ENCODE measurements around the gene CWC27.

Gene CWC27

GRCh38 chr5:65012301-65012892 is 243.7 kb downstream of the CWC27 start:
- DNase-seq: no peak

GRCh38 chr5:65013166-65013565 is 244.4 kb downstream of the CWC27 start:
- no peak for DNase-seq

- DNase-seq: no peak
Observed at GRCh38 chr5:65014769-65015168, 246.0 kb downstream of the CWC27 start.

GRCh38 chr5:65015767-65016166 is 247.0 kb downstream of the CWC27 start:
- no peak for DNase-seq

- DNase-seq: no peak
Observed at GRCh38 chr5:65017636-65018035, 248.9 kb downstream of the CWC27 start.

- no peak for DNase-seq
Observed at GRCh38 chr5:65018763-65019162, 250.0 kb downstream of the CWC27 start.

- no peak for DNase-seq
Observed at GRCh38 chr5:65020492-65020891, 251.8 kb downstream of the CWC27 start.

- DNase-seq: no peak
Observed at GRCh38 chr5:65021527-65022226, 252.9 kb downstream of the CWC27 start.

- DNase-seq: no peak
Observed at GRCh38 chr5:65022932-65023331, 254.2 kb downstream of the CWC27 start.

- DNase-seq: no peak
Observed at GRCh38 chr5:65024681-65025080, 256.0 kb downstream of the CWC27 start.

GRCh38 chr5:65026816-65027548 is 258.3 kb downstream of the CWC27 start:
- DNase-seq: no peak

GRCh38 chr5:65029178-65029577 is 260.4 kb downstream of the CWC27 start:
- no peak for DNase-seq

- no peak for DNase-seq
Observed at GRCh38 chr5:65030056-65030455, 261.3 kb downstream of the CWC27 start.

GRCh38 chr5:65032250-65032649 is 263.5 kb downstream of the CWC27 start:
- DNase-seq: no peak

- no peak for DNase-seq
Observed at GRCh38 chr5:65034029-65034812, 265.5 kb downstream of the CWC27 start.

GRCh38 chr5:65034813-65035209 is 266.1 kb downstream of the CWC27 start:
- DNase-seq: peak; percentile 46

- peak; percentile 71 for DNase-seq
Observed at GRCh38 chr5:65035211-65036206, 266.8 kb downstream of the CWC27 start.

- DNase-seq: peak; percentile 18
Observed at GRCh38 chr5:65037831-65038815, 269.4 kb downstream of the CWC27 start.

- DNase-seq: no peak
Observed at GRCh38 chr5:65041296-65042158, 272.8 kb downstream of the CWC27 start.

All from NCI-H1436 (cell line).